NOMO-1 treated with DMSO at 0.1 percent for 48 hours (cell line): ENCODE results near the gene IFRD2.
"Not testable (repeated sequence)": the region's sequence is repeated elsewhere in the genome, so short reads cannot be mapped to it uniquely, and the experiment has no call there.

Experiments used
- DNase-seq: peaks from one replicate; lab custom pipeline; 2025; ENCODE audit not compliant: unreplicated experiment; lab: John Stamatoyannopoulos, UW

Gene IFRD2

DNA sequence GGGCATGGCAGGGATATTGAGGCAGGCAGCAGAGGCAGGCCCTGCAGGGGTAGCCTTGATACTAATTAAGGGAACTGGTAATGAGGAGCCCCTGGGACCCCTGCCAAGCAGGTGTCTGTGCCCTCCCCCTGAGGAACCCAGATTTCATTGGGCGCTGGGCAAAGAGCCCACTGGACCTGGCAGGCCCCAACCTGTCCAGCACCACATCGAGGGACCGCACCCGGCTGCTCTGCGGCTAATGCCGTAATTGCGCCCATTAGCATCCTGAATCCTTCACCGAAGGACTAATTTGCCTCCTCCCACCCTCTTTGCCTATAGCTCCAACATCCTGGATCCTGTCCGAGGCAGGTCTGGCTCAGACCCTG is 37.0 kb downstream of the IFRD2 start:
- no peak for DNase-seq

GRCh38 chr3:50254577-50255250 is 37.5 kb downstream of the IFRD2 start:
- DNase-seq = peak; percentile 59

DNA sequence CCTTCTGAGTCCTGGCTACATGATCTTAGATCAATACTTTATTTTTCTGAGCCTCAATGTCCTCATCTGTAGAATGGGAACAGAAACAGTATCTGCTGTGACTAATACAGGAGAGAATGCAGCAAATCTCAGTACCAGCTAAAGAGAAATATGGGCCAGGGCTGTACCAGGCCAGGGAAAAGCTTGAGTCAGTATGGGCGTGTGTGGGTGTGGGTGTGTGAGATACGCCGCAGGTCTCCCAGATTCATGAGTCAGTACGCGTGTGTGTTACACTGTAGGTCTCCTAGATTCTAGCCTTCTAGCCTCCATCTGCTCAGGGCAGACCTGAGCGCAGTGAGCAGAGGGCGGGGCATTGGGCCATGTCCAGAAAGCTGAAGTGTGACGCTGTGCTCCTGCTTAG is 41.0 kb downstream of the IFRD2 start:
- no peak for DNase-seq

GRCh38 chr3:50250514-50250913 is 41.7 kb downstream of the IFRD2 start:
- DNase-seq = no peak

- no peak for DNase-seq
Observed at GRCh38 chr3:50249457-50249856, 42.8 kb downstream of the IFRD2 start.

- DNase-seq = no peak
Observed at GRCh38 chr3:50248387-50248786, 43.8 kb downstream of the IFRD2 start.

GRCh38 chr3:50246517-50246954 is 45.7 kb downstream of the IFRD2 start:
- peak; percentile 48 for DNase-seq

DNA sequence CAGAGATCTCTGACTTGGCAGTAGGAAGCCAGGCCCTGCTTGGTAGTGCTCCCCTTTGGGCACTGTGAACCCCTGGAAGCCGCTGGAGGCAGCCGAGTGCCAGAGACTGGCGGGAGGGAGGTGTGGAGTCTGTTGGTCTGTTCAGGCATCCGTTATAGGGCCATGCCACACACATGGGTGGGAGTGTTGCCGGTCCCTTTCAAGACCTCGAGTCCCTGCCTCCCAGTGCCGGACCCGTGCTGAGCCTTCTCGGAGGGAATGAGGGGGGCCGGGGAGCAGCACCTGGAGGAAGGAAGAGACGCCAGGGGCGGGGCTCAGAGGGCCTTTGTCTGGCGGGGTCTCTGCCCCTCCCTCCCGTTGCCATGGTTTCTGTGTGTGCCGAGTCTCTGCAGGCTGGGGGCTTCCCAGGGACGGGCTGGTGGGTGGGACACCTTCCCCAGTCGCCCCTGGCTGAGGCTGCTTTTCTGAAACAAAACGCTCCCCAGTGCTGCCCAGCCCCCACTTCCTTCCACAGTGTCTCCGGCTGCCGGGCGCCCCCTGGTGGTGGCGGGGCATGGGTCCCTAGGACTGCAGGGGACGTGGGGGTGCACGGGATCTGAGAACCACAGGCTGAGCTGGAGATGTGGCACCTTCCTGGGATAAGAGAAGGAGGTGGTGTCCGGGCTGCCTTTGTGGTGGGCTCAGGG is 46.3 kb downstream of the IFRD2 start:
- peak; percentile 81 for DNase-seq

DNA sequence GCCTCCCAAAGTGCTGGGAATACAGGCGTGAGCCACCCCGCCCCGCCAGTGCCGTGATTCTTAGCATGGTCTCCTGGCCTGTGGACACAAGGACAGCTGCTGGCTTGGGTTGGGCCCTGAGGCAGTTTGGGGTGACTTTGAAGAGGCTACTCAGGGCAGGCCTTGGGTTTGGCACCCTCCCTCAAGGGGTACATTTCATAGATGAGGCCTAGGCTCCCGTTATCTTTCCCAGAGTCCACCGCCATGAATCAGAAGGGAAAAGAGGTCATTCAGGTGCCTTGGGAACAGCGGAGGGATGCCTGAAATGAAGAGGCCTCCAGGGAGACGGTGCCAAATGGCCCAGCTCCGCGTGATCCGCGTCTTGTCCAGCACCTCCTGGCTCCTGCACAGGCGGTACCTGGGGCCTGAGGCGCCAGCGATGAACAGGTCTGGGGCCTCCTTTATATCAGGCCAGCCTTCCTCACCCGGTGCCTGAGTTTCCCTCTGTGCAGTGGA is 46.9 kb downstream of the IFRD2 start:
- no peak for DNase-seq

GRCh38 chr3:50244813-50245212 is 47.4 kb downstream of the IFRD2 start:
- DNase-seq = not testable (repeated sequence)

GRCh38 chr3:50243543-50243895 is 48.7 kb downstream of the IFRD2 start:
- DNase-seq = no peak

DNA sequence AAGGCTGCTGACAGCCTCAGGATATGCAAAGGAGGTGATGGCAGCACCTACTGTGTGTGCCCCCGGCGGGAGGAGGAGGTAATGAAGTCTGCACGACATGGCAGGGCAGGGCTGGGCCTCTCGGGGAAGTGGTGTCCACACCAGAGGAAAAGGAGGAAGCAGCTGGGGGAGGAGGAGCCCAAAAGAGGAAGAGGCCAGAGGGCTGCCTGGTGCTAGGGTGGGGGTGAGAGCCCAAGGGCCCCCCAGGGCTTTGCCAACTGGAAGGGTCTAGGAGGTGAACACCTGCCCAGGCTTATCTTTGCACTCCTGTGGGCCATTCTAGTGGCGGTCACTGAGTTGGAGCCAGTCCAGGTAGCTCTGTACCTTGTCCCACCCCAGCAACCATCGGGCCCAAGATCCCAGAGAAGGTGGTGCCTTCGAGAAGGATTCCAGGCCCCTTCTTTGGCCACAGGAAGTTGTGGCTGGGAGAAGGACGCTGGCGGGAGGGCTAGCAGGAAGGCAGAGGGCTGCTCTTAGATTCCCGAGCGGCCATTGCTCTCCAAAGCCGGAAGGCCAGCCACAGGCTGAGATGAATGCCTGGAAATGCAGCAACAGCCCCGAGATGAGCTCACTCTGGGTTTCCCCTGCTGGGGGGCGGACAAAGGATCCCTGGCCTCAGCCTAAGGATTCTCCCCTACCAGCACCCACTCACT is 49.2 kb downstream of the IFRD2 start:
- peak; percentile 95 for DNase-seq

- no peak for DNase-seq
Observed at GRCh38 chr3:50242381-50242770, 49.9 kb downstream of the IFRD2 start.

- DNase-seq = no peak
Observed at GRCh38 chr3:50241713-50242380, 50.4 kb downstream of the IFRD2 start.

DNA sequence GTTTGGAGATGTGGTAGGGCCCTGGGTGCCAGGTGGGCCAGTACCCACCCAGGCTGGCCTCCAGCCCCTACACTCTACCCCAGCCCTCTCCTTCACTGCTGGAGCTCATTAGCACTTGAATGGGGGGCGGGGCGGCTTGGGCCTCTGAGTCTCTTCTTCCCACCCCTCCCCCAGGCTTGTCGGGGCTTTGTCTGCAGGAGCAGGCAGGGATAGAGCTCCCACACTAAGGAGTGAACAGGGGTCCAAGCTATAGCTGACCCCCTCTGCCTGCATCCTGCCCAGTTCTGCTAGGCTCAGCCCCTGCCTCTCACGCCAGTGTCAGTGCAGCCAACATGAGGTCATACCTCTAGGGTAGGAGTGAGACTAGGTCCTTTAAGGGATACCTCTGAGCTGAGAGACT is 51.1 kb downstream of the IFRD2 start:
- no peak for DNase-seq

- no peak for DNase-seq
Observed at GRCh38 chr3:50239649-50240048, 52.6 kb downstream of the IFRD2 start.

GRCh38 chr3:50238549-50239026 is 53.6 kb downstream of the IFRD2 start:
- no peak for DNase-seq

DNA sequence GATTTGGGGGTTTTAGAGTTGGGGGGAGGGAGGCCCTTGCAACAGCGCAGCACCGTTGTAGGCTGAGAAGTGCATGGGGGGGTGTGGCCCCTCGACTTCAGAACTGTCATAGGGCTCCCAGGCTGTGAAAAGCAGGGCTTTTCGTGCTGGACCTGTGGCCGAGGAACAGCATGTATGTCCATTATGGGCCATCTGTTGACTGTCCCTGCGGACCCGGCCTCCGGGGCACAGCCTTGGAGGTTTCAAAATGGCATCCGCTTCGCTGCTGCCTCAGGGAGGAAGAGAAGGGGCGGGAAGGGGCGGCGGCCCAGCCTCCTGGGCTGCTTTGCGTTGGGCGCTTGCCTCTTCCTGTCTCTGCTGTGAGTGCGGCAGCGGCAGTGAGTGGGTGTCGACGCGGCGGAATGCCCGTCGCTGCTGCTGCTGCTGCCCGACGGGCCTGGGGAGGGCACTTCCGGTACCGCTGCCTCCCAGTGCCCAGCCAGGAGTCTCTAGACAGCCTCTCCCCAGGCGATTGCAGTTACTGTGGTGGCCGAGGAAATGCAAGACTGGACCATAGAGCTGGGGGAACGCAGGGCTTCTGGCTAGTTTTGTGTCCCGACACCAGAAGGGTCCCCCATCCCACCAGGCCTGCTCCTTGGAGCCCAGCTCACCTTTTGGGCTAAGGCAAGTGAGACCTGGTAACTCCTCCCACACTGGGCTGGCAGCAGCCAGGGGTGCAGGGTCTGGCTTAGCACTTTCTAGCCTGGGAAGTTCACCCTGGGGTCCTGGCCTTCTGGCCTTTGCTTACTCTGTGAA is 54.3 kb downstream of the IFRD2 start:
- DNase-seq = peak; percentile 86
